Left lung (tissue), 10 donors: ENCODE data around the gene SAMM50. TPM values are rescaled to one million over a fixed set of nuclear protein-coding genes. Genes with fewer than 3 reads are reported as not detected.

ENCODE experiments used
- ATAC-seq: fragments of 200-7000 bp; cut with Tn5 transposase; one replicate; pipeline ENCODE4 v1.9.1; 2020; ENCODE audit warnings: moderate library complexity
- DNase-seq, 4 donors: peaks; one replicate each; pipeline ENCODE4 v3.0.0-alpha.2; 2013 to 2020
- H3K27ac ChIP-seq, 2 donors: fragments of 200-600 bp; sonication (generic) in 1 of 2; one replicate each; pipeline versions ENCODE4 v1.5.0 to v1.8.0; 2020 to 2021
- H3K27me3 ChIP-seq, 2 donors: fragments of 200-600 bp; sonication (generic) in 1 of 2; one replicate each; pipeline versions ENCODE4 v1.5.0 to v1.8.0; 2020 to 2021
- H3K36me3 ChIP-seq, 2 donors: fragments of 200-600 bp; sonication (generic) in 1 of 2; one replicate each; pipeline versions ENCODE4 v1.5.0 to v1.8.0; 2020 to 2021
- H3K4me1 ChIP-seq, 2 donors: fragments of 200-600 bp; one replicate each; pipeline ENCODE4 v1.8.0; 2021
- H3K4me3 ChIP-seq, 2 donors: fragments of 200-600 bp; sonication (generic) in 1 of 2; one replicate each; pipeline versions ENCODE4 v1.5.0 to v1.8.0; 2020 to 2021; ENCODE audit warnings: mild to moderate bottlenecking in 1 of 2
- H3K9me3 ChIP-seq, 2 donors: fragments of 200-600 bp; sonication (generic) in 1 of 2; one replicate each; pipeline versions ENCODE4 v1.5.0 to v1.8.0; 2020 to 2021
- intact Hi-C, 2 donors: fragments of 100-400 bp; cut with DNase I; formaldehyde crosslinking; loops; one replicate each; pipeline versions ENCODE4 v1.11.2 to v1.14.2; 2022
- polyA plus RNA-seq, 6 donors: library from polyadenylated mRNA; unstranded; fragments of 120-200 nt; gene quantifications; one replicate each; pipeline ENCODE4 v1.2.1, GENCODE V29; 2013; ENCODE audit not compliant: insufficient read length in 6 of 6
- total RNA-seq, 2 donors: library from RNA; stranded (reverse); fragmentation: NEBNext Ultra II Directional; extraction: Animal tissue kit (Norgen Biotek cat#: 25700); gene quantifications; one replicate each; pipeline ENCODE4 v1.2.1, GENCODE V29; 2021
- TF ChIP-seq, protein P1 (sequence below), 2 donors: fragments of 200-600 bp; sonication (generic) in 1 of 2; IDR thresholded peaks; one replicate each; pipeline versions ENCODE4 v1.5.0 to v1.8.0; 2021; ENCODE audit warnings: antibody characterized with exemption in 2 of 2
- donor health status: DM: no; HTN: yes; CAD: no.
- donor health status: DM: no; HTN: no; CAD: no.

Gene SAMM50
- total and polyA plus RNA-seq, 8 donors = 23.3 to 66.6 (median 62.3) TPM

DNA sequence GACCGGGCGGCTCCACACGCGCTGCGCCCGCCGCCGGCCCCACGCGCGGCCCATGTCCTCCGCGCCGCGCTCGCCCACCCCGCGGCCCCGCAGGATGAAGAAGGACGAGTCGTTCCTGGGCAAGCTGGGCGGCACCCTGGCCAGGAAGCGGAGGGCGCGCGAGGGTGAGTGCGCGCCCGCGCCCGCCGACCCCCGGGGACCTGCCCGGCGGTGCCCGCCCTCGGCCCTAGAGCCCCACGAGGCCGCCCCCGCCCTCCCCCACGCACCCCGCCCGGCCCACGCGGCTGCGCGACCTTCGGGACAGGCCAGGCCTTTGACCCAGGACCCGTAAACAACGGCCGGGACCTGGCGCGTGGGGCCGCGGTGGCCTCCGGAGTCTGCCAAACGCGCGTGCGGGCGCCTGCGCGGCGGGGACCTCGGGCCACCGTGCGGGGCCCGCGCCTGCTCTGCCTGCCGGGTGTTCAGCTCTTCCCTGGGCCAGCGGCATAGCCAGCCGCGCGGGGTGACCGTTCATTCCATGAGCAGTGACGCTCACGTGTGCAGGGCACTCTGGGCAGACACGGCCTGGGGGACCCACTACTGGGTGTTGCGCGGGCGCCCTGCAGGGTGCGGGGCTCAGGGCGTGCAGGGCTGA, 69.2 kb downstream of the SAMM50 start, which contains the start of gene PARVB:
Gene PARVB, plus strand, starts transcription at position 15 of the 634 bp plus-strand sequence. Its CDS starts 38 bp downstream, at position 53.
- Histone ChIP-seq H3K9me3 (no peaks in the 10 kb centered on the region), H3K4me3 (peak within 1 kb of the TSS; percentile 43 to 53), H3K36me3 (no peaks in the 10 kb centered on the region), H3K27ac (peak within 1 kb of the TSS; percentile 93 to 97), H3K4me1 (peaks cover 7 to 67% of the 10 kb centered on the region in 2 donors), H3K27me3 (peaks cover 0 to 24% of the 10 kb centered on the region in 2 donors)
- DNase-seq = peak in 3 of 4 donors; percentile 36 to 87 (median 48)
- ATAC-seq = peak; percentile 19
- TF ChIP-seq, protein P1, sequence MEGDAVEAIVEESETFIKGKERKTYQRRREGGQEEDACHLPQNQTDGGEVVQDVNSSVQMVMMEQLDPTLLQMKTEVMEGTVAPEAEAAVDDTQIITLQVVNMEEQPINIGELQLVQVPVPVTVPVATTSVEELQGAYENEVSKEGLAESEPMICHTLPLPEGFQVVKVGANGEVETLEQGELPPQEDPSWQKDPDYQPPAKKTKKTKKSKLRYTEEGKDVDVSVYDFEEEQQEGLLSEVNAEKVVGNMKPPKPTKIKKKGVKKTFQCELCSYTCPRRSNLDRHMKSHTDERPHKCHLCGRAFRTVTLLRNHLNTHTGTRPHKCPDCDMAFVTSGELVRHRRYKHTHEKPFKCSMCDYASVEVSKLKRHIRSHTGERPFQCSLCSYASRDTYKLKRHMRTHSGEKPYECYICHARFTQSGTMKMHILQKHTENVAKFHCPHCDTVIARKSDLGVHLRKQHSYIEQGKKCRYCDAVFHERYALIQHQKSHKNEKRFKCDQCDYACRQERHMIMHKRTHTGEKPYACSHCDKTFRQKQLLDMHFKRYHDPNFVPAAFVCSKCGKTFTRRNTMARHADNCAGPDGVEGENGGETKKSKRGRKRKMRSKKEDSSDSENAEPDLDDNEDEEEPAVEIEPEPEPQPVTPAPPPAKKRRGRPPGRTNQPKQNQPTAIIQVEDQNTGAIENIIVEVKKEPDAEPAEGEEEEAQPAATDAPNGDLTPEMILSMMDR (IDR thresholded peaks at IDR 0.05) = no peak
- intact Hi-C loops = no loop called here

DNA sequence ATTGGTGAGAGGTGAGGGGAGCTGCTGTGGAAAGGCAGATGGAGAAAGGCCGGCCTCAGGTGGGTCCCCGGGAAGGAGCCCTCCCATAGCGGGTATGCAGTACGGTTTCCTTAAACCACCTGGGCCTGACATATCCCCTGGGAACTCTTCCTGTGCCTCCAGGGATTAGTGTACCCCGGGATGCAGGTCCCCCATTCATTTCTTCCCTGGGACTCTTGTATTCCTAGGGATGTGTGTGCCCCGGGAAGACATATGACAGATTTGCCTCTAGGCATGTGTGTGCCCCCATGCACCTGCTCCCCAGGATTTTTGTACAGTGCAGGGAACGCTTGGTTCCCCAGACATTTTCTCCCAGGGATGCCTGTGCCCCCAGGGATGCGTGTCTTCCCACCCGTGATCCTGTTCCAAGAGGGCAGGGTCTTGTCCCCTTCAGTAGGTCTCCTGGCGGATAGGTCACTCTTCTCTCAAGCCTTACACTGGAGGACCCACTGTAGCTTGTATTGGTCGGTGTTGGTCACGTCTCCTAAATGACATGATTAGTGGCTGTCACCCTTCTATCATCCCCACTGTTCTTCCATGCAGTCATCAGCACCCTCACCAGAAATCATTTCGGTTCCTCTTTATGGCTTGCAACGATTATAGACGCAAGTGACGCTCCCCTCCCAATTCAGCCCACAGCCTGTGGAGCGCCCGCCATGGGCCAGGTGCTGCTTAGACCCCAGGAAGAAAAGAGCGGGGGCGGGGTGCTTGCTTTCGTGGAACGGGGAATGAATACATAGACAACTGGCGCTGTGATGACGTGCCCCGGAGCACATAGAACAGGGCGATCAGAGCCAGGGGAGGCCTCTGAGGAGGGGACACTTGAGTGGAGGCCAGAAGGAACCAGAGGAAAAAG, 70.2 kb downstream of the SAMM50 start:
- DNase-seq (peak in 2 of 4 donors; percentile 63 to 67), ATAC-seq (peak; percentile 26)
- Histone ChIP-seq H3K9me3 (no peaks in the 10 kb centered on the region), H3K4me3 (peak overlapping the region; percentile 43 to 53), H3K4me1 (peaks cover 7 to 78% of the 10 kb centered on the region in 2 donors), H3K36me3 (no peaks in the 10 kb centered on the region), H3K27me3 (peaks cover 0 to 24% of the 10 kb centered on the region in 2 donors), H3K27ac (peak overlapping the region; percentile 93 to 97)
- TF ChIP-seq, protein P1 (IDR thresholded peaks at IDR 0.05) = no peak
- intact Hi-C loops = no loop called here

DNA sequence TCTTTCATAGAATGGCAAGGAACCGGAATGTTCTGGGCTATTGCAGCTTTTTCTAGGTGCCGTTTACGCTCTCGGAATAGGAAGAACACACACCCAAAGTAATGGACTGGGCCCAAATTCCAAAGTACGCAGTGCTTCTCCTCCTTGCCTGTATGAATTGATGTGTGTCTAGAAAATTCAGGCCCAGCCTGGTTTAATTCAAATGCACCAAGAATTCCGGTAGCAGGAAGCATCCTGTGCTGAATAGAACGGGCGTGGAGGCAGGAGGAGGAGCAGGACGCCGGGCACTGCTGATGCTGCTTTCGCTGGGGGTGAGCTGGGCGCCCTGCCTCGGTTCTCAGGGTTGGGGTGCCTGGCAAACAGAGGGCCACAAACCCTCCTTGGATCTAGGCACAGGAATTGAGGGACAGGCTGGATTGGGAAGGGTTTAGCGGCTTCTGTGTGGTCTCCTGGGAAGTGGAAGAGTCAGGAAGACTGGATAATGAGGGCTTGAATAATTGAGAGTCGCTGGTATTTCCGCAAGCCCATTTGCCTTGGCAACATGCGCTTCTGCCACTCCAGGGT, 70.9 kb downstream of the SAMM50 start:
- intact Hi-C loops = no loop called here
- peak overlapping the region in 1 of 2 donors; percentile 53 for H3K4me3 ChIP-seq
- H3K27ac ChIP-seq = peak overlapping the region; percentile 93 to 97
- no peaks in the 10 kb centered on the region for H3K36me3 ChIP-seq
- DNase-seq = peak in 1 of 4 donors; percentile 65
- H3K4me1 ChIP-seq = peaks cover 6 to 81% of the 10 kb centered on the region in 2 donors
- ATAC-seq = no peak
- TF ChIP-seq, protein P1 (IDR thresholded peaks at IDR 0.05) = no peak
- peaks cover 0 to 24% of the 10 kb centered on the region in 2 donors for H3K27me3 ChIP-seq
- no peaks in the 10 kb centered on the region for H3K9me3 ChIP-seq

DNA sequence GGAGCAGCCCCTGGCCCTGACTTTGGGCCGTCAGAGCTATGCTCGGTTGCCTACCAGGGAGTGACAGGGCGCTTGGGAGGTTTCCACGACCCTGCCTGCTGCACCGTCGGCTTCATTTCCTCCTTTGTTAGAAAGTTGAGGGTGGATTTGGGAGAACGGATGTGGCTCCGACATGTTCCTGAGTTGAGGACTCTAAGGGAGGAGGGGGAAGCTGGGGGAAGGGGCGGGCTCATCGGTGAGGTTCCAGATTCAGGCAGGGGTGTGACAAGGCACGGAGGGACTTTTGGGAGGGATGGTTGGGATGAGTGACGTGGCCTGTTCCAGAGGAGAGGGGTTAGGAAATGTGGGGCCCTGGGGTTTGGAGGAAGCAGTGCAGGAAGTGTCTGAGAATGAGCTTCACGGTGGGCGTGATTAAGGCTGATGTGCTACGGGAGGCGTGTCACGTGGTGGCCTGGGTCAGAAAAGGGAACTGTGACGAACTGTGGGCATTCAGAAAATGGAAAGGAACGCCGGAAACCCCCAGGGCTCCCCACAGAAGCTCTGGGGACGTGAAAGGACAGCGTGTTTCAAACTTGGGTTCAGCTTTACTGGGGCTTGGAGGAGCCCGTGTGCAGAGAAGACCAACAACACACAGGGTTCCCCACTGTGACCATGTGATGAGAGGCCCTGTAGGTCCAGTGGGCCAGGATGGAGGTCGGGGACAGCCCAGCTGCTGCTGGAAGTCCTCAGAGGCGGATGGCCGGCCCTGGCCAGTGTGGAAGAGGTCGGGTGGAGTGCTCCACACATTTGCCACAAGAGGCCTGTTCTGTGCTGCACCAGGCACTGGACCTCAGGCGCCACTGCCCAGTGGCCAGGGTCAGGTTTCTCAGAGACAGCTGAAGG, 71.6 kb downstream of the SAMM50 start:
- intact Hi-C loops = no loop called here
- no peaks in the 10 kb centered on the region for H3K9me3 ChIP-seq
- peak in 3 of 4 donors; percentile 68 to 91 (median 89) for DNase-seq
- TF ChIP-seq, protein P1 (IDR thresholded peaks at IDR 0.05) = no peak
- H3K36me3 ChIP-seq = no peaks in the 10 kb centered on the region
- H3K4me1 ChIP-seq = peaks cover 4 to 78% of the 10 kb centered on the region in 2 donors
- peaks cover 0 to 24% of the 10 kb centered on the region in 2 donors for H3K27me3 ChIP-seq
- peak overlapping the region; percentile 93 to 97 for H3K27ac ChIP-seq
- ATAC-seq = peak; percentile 69
- peak overlapping the region in 1 of 2 donors; percentile 53 for H3K4me3 ChIP-seq
